ENCODE measurements around the gene SRCAP.
A peak's percentile ranks its signal among the peaks of the same experiment; 100 is the strongest.

Gene SRCAP

DNA sequence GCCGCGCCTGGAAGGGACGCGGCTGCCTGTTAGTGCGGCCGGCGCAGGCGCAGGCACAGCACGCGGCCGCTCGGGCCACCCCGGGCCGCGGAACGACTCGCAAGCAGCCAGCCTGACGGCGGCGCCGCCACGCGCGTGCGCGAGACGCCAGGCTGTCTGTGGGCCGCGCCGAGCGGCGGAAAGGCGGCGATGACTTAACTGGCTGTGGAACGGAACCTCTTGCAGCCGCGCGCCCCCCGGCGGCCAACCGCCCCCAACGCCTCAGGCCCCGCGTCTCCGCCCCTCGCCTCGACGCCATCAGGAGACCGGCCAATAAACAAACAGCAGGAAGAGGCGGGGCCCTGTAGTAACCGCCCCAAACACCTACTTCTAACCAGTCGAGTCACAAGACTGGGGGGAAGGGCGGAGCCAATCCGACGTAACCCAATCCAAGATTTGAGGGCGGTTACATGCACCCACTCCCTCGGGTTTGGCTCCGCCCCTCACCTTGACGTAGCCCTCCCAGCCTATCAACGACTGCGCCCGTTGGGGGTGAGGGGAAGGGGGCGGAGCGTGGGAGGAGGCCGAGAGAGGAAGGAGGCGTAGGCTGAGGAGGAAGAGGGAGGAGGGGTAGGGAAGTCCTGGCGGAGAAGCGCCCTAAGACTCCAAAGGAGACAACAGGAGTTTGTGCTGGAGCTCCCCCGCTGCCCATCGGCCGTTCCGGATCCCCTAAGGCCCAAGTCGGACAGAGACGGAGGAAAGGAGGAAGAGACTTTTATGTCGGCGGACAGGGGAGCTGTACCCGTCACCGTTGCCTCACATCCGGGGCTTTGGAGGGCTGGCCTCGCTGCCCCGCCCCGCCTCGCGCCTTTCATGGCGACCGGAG is 40.9 kb upstream of the SRCAP start, which contains the start of gene FBRS:
Gene FBRS, plus strand, starts transcription at position 566 of the 865 bp plus-strand sequence. CDS start 1,088 bp downstream, outside the sequence.
- peaks cover 29 to 70% of the 10 kb centered on the region in 2 experiments; a peak in 2 of 3 replicates for H3K36me3 ChIP-seq (ENCODE audit: control insufficient read depth in 2 of 2, insufficient read depth in 1 of 2, low read length in 2 of 2)
- no peaks in the 10 kb centered on the region for H3K9me3 ChIP-seq (ENCODE audit: control insufficient read depth, insufficient read depth, low read depth, low read length)
- peaks cover 7% of the 10 kb centered on the region for H3K4me1 ChIP-seq (ENCODE audit: control insufficient read depth, insufficient read depth, low read length)
- peak within 1 kb of the TSS; percentile 91 for H3K4me3 ChIP-seq (ENCODE audit: low read depth, low read length)
- POLR2A ChIA-PET: interaction anchor here (0.5 to 2.6 kb wide), 25 partner anchors 8 to 605 kb away, joined by 3 to 29 read pairs (median 4); partner anchors contain the start of genes ALDOA, CORO1A, DCTPP1 and PHKG2
- CTCF ChIA-PET: interaction anchor here (0.5 to 4.1 kb wide), 9 partner anchors 8 to 279 kb away, joined by 3 to 43 read pairs (median 4); partner anchors contain the start of gene PRR14
- peak within 1 kb of the TSS; percentile 95 for H3K27ac ChIP-seq (ENCODE audit: extremely low read depth, low read depth, low read length)
- TF ChIP-seq ZBTB7A (tag by site-specific recombination; IDR thresholded peaks at IDR 0.05; ENCODE audit: low read depth) (peak; percentile 92; the same call in 1 of the 2 replicates), GLI4 (tag by site-specific recombination; IDR thresholded peaks at IDR 0.05) (no peak), KLF1 (tag by site-specific recombination; IDR thresholded peaks at IDR 0.05) (peak; percentile 75), ZNF76 (tag by site-specific recombination; IDR thresholded peaks at IDR 0.05; ENCODE audit: borderline replicate concordance, low read depth) (peak; percentile 70; the same call in 1 of the 2 replicates), ZFP69B (tag by site-specific recombination; IDR thresholded peaks at IDR 0.05) (peak; percentile 96), ZNF473 (tag by site-specific recombination; IDR thresholded peaks at IDR 0.05) (no peak), GLIS1 (tag by site-specific recombination; IDR thresholded peaks at IDR 0.05) (peak; percentile 33; the same call in 1 of the 2 replicates), ZNF223 (tag by site-specific recombination; IDR thresholded peaks at IDR 0.05) (no peak), ZFHX2 (tag by site-specific recombination; conservative IDR thresholded peaks at IDR 0.05) (peak; percentile 100), MEIS1 (CRISPR knock-in tag; IDR thresholded peaks at IDR 0.05; ENCODE audit: borderline replicate concordance) (no peak), ZNF202 (tag by site-specific recombination; IDR thresholded peaks at IDR 0.05; ENCODE audit: borderline replicate concordance) (no peak), ZNF549 (tag by site-specific recombination; IDR thresholded peaks at IDR 0.05) (no peak), KLF10 (tag by site-specific recombination; IDR thresholded peaks at IDR 0.05) (peak; percentile 88), WT1 (tag by site-specific recombination; IDR thresholded peaks at IDR 0.05) (peak; percentile 42; the same call in 1 of the 2 replicates), ZNF677 (tag by site-specific recombination; IDR thresholded peaks at IDR 0.05) (peak; percentile 55; the same call in 1 of the 2 replicates), ZNF48 (tag by site-specific recombination; IDR thresholded peaks at IDR 0.05) (no peak), ZNF830 (tag by site-specific recombination; IDR thresholded peaks at IDR 0.05; ENCODE audit: low read depth) (no peak), ZSCAN30 (tag by site-specific recombination; IDR thresholded peaks at IDR 0.05) (peak; percentile 97), ZNF514 (tag by site-specific recombination; IDR thresholded peaks at IDR 0.05) (no peak), FEZF1 (tag by site-specific recombination; IDR thresholded peaks at IDR 0.05) (peak; percentile 49; the same call in 1 of the 2 replicates), ZNF501 (tag by site-specific recombination; IDR thresholded peaks at IDR 0.05) (no peak; the same call in none of the 2 replicates), ZNF366 (tag by site-specific recombination; conservative IDR thresholded peaks at IDR 0.05) (peak; percentile 78), ZXDB (tag by site-specific recombination; IDR thresholded peaks at IDR 0.05) (peak; percentile 91), TRIM28 (IDR thresholded peaks at IDR 0.05; ENCODE audit: borderline replicate concordance, low read length) (peak; percentile 92), ZNF155 (tag by site-specific recombination; IDR thresholded peaks at IDR 0.05) (no peak), ZNF785 (tag by site-specific recombination; IDR thresholded peaks at IDR 0.05) (peak; percentile 96), KLF8 (tag by site-specific recombination; IDR thresholded peaks at IDR 0.05) (peak; percentile 79)
- TF ChIP-seq, protein P1, sequence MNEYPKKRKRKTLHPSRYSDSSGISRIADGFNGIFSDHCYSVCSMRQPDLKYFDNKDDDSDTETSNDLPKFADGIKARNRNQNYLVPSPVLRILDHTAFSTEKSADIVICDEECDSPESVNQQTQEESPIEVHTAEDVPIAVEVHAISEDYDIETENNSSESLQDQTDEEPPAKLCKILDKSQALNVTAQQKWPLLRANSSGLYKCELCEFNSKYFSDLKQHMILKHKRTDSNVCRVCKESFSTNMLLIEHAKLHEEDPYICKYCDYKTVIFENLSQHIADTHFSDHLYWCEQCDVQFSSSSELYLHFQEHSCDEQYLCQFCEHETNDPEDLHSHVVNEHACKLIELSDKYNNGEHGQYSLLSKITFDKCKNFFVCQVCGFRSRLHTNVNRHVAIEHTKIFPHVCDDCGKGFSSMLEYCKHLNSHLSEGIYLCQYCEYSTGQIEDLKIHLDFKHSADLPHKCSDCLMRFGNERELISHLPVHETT (tag by site-specific recombination; IDR thresholded peaks at IDR 0.05): peak; percentile 14; the same call in 1 of the 2 replicates
- TF ChIP-seq, protein P2, sequence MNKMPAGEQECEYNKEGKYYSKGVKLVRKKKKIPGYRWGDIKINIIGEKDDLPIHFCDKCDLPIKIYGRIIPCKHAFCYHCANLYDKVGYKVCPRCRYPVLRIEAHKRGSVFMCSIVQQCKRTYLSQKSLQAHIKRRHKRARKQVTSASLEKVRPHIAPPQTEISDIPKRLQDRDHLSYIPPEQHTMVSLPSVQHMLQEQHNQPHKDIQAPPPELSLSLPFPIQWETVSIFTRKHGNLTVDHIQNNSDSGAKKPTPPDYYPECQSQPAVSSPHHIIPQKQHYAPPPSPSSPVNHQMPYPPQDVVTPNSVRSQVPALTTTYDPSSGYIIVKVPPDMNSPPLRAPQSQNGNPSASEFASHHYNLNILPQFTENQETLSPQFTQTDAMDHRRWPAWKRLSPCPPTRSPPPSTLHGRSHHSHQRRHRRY (tag by site-specific recombination; IDR thresholded peaks at IDR 0.05): no peak; the same call in 1 of the 2 replicates
- TF ChIP-seq, protein P3, sequence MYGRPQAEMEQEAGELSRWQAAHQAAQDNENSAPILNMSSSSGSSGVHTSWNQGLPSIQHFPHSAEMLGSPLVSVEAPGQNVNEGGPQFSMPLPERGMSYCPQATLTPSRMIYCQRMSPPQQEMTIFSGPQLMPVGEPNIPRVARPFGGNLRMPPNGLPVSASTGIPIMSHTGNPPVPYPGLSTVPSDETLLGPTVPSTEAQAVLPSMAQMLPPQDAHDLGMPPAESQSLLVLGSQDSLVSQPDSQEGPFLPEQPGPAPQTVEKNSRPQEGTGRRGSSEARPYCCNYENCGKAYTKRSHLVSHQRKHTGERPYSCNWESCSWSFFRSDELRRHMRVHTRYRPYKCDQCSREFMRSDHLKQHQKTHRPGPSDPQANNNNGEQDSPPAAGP (tag by site-specific recombination; IDR thresholded peaks at IDR 0.05): peak; percentile 53
- TF ChIP-seq, protein P4, sequence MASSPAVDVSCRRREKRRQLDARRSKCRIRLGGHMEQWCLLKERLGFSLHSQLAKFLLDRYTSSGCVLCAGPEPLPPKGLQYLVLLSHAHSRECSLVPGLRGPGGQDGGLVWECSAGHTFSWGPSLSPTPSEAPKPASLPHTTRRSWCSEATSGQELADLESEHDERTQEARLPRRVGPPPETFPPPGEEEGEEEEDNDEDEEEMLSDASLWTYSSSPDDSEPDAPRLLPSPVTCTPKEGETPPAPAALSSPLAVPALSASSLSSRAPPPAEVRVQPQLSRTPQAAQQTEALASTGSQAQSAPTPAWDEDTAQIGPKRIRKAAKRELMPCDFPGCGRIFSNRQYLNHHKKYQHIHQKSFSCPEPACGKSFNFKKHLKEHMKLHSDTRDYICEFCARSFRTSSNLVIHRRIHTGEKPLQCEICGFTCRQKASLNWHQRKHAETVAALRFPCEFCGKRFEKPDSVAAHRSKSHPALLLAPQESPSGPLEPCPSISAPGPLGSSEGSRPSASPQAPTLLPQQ (tag by site-specific recombination; IDR thresholded peaks at IDR 0.05): peak; percentile 99

All from HEK293 (cell line).